Upper lobe of left lung (tissue), 4 donors: Measurements from ENCODE around the gene ST6GALNAC6.

Experiments
- CTCF ChIP-seq, 6 experiments: fragments of 450-650 bp in 4 of 6; fragments of 200-600 bp in 2 of 6; sonication (generic) in 2 of 6; IDR thresholded peaks; one replicate each; pipeline ENCODE4 v1.5.1; 2016 to 2019; ENCODE audit warnings: antibody characterized with exemption in 6 of 6
- EP300 ChIP-seq, 4 donors: sonication (generic); formaldehyde crosslinking; IDR thresholded peaks; one replicate each; pipeline ENCODE4 v1.5.1; 2017; ENCODE audit warnings: antibody characterized with exemption in 4 of 4, control low read depth in 2 of 4
- POLR2A ChIP-seq, 4 donors: fragments of 450-650 bp; IDR thresholded peaks; one replicate each; pipeline ENCODE4 v1.5.1; 2016 to 2017; ENCODE audit warnings: antibody characterized with exemption in 4 of 4, mild to moderate bottlenecking in 2 of 4
- POLR2AphosphoS5 ChIP-seq, 2 donors: sonication (generic); formaldehyde crosslinking; IDR thresholded peaks; one replicate each; pipeline ENCODE4 v1.5.1; 2017; ENCODE audit warnings: antibody characterized with exemption in 2 of 2

- TF ChIP-seq POLR2A (IDR thresholded peaks at IDR 0.05) (no peak), CTCF (IDR thresholded peaks at IDR 0.05) (no peak), POLR2AphosphoS5 (IDR thresholded peaks at IDR 0.05) (no peak), EP300 (IDR thresholded peaks at IDR 0.05) (no peak)
Measured at GRCh38 chr9:127878652-127879390, 20.6 kb downstream of the ST6GALNAC6 start.
